LNCaP clone FGC (cell line): ENCODE data around the gene SLC38A6.

Source experiments
- DNase-seq: peaks from one replicate; pipeline ENCODE4 v3.0.0-alpha.2; 2011; ENCODE audit warnings: low read depth
- H3K4me3 ChIP-seq: 2 replicates; pipeline ENCODE4 v1.5.1; 2011; ENCODE audit warnings: mild to moderate bottlenecking, low read depth, low read length, control low read depth
- TF ChIP-seq, protein P1 (sequence below): IDR thresholded peaks from 2 replicates; pipeline ENCODE4 v1.5.1; 2012; ENCODE audit warnings: mild to moderate bottlenecking; ENCODE audit not compliant: control insufficient read depth, insufficient read depth; ENCODE audit errors: extremely low read depth

Gene SLC38A6

DNA sequence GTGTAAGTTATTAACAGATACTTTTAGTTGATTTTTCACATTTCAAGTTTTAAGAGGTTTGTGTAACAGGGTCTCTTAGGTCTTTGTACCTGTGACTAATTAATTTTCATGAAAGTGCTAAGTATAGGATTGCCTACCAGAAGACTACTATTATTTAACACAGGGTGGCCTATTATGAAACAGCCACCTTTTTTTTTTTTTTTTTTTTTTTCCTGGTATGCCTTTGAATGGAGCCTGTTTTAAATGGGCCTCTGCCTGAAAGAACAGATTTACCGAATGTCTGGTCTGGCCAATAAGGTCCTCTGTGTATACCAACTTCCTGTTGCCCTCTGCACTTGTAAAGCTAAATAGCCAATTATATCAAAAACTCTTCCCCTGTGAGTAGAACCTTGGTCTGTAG, 62.5 kb downstream of the SLC38A6 start:
- TF ChIP-seq, protein P1, sequence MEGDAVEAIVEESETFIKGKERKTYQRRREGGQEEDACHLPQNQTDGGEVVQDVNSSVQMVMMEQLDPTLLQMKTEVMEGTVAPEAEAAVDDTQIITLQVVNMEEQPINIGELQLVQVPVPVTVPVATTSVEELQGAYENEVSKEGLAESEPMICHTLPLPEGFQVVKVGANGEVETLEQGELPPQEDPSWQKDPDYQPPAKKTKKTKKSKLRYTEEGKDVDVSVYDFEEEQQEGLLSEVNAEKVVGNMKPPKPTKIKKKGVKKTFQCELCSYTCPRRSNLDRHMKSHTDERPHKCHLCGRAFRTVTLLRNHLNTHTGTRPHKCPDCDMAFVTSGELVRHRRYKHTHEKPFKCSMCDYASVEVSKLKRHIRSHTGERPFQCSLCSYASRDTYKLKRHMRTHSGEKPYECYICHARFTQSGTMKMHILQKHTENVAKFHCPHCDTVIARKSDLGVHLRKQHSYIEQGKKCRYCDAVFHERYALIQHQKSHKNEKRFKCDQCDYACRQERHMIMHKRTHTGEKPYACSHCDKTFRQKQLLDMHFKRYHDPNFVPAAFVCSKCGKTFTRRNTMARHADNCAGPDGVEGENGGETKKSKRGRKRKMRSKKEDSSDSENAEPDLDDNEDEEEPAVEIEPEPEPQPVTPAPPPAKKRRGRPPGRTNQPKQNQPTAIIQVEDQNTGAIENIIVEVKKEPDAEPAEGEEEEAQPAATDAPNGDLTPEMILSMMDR, result no peak
- no peak overlapping the region for H3K4me3 ChIP-seq
- DNase-seq, result no peak

DNA sequence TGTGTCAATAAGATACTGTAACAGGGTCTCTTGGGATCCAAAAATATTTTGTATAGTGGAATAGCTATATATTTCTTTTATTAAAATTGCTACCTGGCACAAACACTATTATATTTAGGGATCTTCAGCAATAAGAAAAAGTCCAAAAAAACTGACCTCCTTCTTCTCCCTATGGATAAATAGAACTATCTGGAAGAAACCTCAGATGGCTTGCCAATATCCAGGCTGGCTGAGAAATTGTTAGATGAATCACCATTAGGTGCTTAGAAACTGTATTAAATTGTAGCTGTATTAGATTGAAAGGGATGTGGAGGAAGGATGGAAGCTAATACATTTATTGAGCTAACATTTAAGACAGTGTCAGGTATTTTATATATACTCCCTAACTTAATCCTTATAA, 66.0 kb downstream of the SLC38A6 start:
- DNase-seq, result no peak
- H3K4me3 ChIP-seq, result no peak overlapping the region
- TF ChIP-seq, protein P1, result no peak

DNA sequence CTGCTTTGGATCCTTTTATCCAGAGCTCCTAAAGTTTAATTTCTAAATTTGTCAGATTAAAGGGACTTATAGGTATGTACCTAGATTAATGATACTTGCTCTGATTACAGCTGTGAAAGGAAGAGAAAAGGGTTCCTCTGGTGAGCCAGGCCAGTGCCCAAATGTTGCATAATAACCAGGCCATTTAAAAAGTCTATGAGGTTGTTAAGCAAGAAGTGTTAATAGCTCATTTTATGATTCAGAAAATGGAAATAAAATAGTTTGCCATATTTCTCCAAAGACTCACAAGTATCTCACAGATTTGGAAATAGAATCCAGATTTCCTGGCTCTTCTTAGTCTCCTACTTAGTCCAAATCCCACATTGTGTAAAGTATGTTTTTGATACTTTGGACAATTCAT, 67.6 kb downstream of the SLC38A6 start:
- TF ChIP-seq, protein P1, result no peak
- H3K4me3 ChIP-seq, result no peak overlapping the region
- no peak for DNase-seq

DNA sequence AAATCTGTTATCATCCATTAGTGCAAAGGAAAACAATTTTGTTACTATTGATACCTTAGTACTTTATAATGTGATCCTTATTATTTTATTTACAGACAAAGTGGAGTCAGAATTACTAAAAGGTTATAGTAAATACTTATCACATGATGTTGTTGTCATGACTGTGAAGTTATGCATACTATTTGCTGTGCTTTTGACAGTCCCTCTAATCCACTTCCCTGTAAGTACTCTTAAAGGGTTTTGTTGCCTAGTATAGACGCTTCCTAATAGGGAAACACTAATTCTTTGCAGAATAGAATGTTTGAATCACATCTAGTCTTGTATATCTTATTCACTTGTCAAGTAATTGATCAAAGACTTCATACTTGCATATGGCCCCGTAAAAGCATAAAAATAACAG, 69.4 kb downstream of the SLC38A6 start:
- DNase-seq, result no peak
- no peak overlapping the region for H3K4me3 ChIP-seq
- TF ChIP-seq, protein P1, result no peak

DNA sequence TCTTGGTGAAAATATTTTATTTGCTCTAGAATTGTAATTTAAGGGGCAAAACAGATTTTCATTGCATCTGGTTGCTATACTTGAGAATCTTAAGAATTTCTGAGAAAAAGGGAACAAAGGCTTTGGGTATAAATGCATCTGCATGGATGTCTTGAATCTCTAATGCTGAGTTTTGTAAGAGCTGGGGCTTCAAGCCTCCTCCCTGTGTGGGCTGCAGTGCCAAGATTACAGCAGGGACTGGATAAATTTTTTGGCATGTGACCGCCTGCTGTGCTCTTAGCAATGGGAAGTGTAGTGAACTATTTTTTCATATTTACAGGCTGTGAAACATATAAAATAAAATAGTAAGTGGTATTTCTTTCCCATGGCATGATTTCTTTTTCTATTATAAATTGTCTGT, 70.0 kb downstream of the SLC38A6 start:
- TF ChIP-seq, protein P1, result no peak
- no peak for DNase-seq
- H3K4me3 ChIP-seq, result no peak overlapping the region

DNA sequence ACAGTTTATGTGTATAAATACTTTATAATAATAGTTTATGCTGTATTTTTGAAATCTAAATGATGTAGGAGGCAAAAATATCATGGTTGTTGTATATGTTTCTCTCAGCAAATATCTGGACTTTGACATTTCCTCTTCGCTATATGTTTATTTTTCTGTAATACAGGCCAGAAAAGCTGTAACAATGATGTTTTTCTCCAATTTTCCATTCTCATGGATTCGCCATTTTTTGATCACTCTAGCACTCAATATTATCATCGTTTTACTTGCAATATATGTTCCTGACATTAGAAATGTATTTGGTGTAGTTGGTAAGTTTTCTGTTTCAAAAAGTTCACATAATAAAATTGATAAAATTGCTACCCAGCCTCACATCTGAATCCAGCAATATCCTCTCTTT, 70.6 kb downstream of the SLC38A6 start:
- TF ChIP-seq, protein P1, result no peak
- H3K4me3 ChIP-seq, result no peak overlapping the region

DNA sequence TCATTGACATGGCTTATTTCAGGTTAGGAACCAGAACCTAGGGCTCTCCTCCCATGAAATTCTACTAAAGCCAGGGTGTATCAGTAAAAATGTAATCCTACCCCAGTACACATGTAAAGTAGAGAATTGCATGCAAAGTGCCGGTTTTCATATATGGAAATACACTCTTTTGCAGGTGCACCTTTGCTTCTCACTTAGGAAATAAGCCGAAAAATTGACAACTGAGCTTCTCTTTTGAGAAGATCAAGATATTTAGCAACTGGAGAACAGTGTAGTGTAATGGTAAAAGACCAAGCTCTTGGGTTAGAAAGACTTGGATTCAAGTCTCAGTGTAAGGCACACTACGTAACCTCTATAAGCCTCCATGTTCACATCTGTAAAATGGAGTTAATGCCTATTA, 82.4 kb downstream of the SLC38A6 start:
- DNase-seq, result no peak
- H3K4me3 ChIP-seq, result no peak overlapping the region
- TF ChIP-seq, protein P1, result no peak

More for the DNA sequence above, 70.6 kb downstream of the SLC38A6 start:
- DNase-seq, result no peak
